ENCODE measurements around the gene ALK.

GRCh38 chr2:29490045-29490444 is 431.3 kb downstream of the ALK start:
- no peak for TF ChIP-seq CTCF (IDR thresholded peaks at IDR 0.05; ENCODE audit: borderline replicate concordance, extremely low read depth, low read length, poor library complexity, severe bottlenecking)
- no peak for TF ChIP-seq EZH2 (IDR thresholded peaks at IDR 0.05; ENCODE audit: borderline replicate concordance, low read depth, low read length, severe bottlenecking)

All from DND-41 (cell line).